Loucy (cell line): ENCODE results near the gene SLC12A5.

Experiments used
- EZH2phosphoT487 ChIP-seq: fragments of 200-600 bp; IDR thresholded peaks from 2 replicates; pipeline ENCODE4 v1.6.1; 2018; ENCODE audit warnings: antibody characterized with exemption, mild to moderate bottlenecking, moderate library complexity, borderline replicate concordance
- TF ChIP-seq, protein P1 (sequence below): fragments of 200-600 bp; sonication (generic); conservative IDR thresholded peaks from 2 replicates; pipeline ENCODE4 v1.5.1; 2014; ENCODE audit warnings: mild to moderate bottlenecking, antibody characterized with exemption, low read length

DNA sequence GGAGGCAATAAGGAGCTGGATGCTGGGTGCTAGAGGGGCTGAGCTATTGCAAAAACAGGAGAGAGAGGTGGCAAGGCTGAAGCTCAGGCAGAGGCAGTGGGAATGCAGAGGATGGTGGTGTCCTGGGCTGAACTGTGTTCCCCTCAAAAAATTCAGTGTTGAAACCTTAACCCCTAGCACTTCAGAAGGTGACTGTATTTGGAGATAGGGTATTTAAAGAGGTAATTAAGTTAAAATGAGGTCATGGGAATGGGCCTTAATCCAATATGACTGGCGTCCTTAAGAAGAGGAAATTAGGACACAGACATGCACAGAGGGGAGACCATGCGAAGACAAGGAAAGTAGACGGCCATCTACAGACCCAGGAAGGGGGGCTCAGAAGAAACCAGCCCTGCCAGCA is 31.8 kb upstream of the SLC12A5 start:
- TF ChIP-seq, protein P1, sequence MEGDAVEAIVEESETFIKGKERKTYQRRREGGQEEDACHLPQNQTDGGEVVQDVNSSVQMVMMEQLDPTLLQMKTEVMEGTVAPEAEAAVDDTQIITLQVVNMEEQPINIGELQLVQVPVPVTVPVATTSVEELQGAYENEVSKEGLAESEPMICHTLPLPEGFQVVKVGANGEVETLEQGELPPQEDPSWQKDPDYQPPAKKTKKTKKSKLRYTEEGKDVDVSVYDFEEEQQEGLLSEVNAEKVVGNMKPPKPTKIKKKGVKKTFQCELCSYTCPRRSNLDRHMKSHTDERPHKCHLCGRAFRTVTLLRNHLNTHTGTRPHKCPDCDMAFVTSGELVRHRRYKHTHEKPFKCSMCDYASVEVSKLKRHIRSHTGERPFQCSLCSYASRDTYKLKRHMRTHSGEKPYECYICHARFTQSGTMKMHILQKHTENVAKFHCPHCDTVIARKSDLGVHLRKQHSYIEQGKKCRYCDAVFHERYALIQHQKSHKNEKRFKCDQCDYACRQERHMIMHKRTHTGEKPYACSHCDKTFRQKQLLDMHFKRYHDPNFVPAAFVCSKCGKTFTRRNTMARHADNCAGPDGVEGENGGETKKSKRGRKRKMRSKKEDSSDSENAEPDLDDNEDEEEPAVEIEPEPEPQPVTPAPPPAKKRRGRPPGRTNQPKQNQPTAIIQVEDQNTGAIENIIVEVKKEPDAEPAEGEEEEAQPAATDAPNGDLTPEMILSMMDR: no peak
- TF ChIP-seq EZH2phosphoT487: no peak
